ENCODE data around the gene RAB3A. TPM values are rescaled to one million over a fixed set of nuclear protein-coding genes. Genes with fewer than 3 reads are reported as not detected.

Gene RAB3A
- total RNA-seq, 1 donor from 2014 or later: 9.2 TPM

DNA sequence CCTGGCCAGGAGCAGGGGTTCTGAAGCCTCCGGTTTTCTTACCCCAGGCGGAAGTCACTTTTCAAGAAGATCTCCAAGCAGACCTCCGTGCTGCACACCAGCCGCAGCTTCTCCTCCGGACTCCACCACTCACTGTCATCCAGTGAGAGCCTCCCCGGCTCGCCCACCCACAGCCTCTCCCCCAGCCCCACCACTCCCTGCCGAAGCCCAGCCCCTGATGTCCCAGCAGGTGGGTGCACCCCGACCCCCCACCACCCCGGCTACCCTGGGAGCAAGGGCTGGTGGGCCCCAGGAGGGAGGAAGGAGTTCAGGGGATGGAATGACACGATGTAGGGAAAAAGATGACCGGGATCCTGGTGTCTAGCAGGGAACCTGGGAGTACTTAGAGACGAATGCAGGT lies 56.4 kb downstream of the RAB3A start:
- TF ChIP-seq, protein P1, sequence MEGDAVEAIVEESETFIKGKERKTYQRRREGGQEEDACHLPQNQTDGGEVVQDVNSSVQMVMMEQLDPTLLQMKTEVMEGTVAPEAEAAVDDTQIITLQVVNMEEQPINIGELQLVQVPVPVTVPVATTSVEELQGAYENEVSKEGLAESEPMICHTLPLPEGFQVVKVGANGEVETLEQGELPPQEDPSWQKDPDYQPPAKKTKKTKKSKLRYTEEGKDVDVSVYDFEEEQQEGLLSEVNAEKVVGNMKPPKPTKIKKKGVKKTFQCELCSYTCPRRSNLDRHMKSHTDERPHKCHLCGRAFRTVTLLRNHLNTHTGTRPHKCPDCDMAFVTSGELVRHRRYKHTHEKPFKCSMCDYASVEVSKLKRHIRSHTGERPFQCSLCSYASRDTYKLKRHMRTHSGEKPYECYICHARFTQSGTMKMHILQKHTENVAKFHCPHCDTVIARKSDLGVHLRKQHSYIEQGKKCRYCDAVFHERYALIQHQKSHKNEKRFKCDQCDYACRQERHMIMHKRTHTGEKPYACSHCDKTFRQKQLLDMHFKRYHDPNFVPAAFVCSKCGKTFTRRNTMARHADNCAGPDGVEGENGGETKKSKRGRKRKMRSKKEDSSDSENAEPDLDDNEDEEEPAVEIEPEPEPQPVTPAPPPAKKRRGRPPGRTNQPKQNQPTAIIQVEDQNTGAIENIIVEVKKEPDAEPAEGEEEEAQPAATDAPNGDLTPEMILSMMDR (conservative IDR thresholded peaks at IDR 0.05): no peak
- Mint-ChIP-seq H3K9me3 (no peaks in the 10 kb centered on the region), H3K27ac (ENCODE audit: unreplicated experiment) (no peak overlapping the region), H3K4me3 (peak overlapping the region; percentile 15), H3K27me3 (ENCODE audit: low read depth) (no peaks in the 10 kb centered on the region), H3K36me3 (ENCODE audit: low read depth) (peaks cover 4% of the 10 kb centered on the region), H3K4me1 (peaks cover 4% of the 10 kb centered on the region)
- DNase-seq (ENCODE audit: low read depth, low spot score): no peak

Other genes with a start within 250 kb of the RAB3A start
- 6.2 and 6.5 TPM in 2 replicates for gene KCNN1, start 236.9 kb downstream of the RAB3A start, total RNA-seq
- 0.56 and 1.2 TPM in 2 replicates for gene ARRDC2, start 195.9 kb downstream of the RAB3A start, total RNA-seq
- not detected in 2 replicates for gene IL12RB1, start 117.1 kb downstream of the RAB3A start, total RNA-seq
- 12.6 and 13.4 TPM in 2 replicates for gene MAST3, start 106.3 kb downstream of the RAB3A start, total RNA-seq
- 72.5 and 74.8 TPM in 2 replicates for gene PIK3R2, start 50.9 kb downstream of the RAB3A start, total RNA-seq
- gene IFI30, start 30.2 kb downstream of the RAB3A start, total RNA-seq: not detected in 2 replicates
- 16.9 and 17.2 TPM in 2 replicates for gene MPV17L2, start 10.8 kb downstream of the RAB3A start, total RNA-seq
- gene PDE4C, start 22.4 kb upstream of the RAB3A start, total RNA-seq: 0.09 and 0.25 TPM in 2 replicates
- gene IQCN, start 70.4 kb upstream of the RAB3A start, total RNA-seq: 2.2 and 2.5 TPM in 2 replicates
- gene JUND, start 77.6 kb upstream of the RAB3A start, total RNA-seq: 73.6 and 85.1 TPM in 2 replicates
- gene LSM4, start 119.0 kb upstream of the RAB3A start, total RNA-seq: 283 and 292 TPM in 2 replicates
- 5.2 and 8.3 TPM in 2 replicates for gene PGPEP1, start 136.6 kb upstream of the RAB3A start, total RNA-seq
- gene GDF15, start 182.1 kb upstream of the RAB3A start, total RNA-seq: 1.2 TPM in 2 replicates
- gene LRRC25, start 193.6 kb upstream of the RAB3A start, total RNA-seq: not detected in 2 replicates
- 68.0 and 71.8 TPM in 2 replicates for gene SSBP4, start 215.4 kb upstream of the RAB3A start, total RNA-seq
- gene ISYNA1, start 234.1 kb upstream of the RAB3A start, total RNA-seq: 251 and 254 TPM in 2 replicates